Hepatocyte (in vitro differentiated cells): ENCODE results near the gene TMEM86B.

ENCODE experiments used
- EZH2 ChIP-seq: fragments of 200-600 bp; sonication (generic); IDR thresholded peaks from 2 replicates; pipeline ENCODE4 v1.6.1; 2016; ENCODE audit warnings: antibody characterized with exemption, mild to moderate bottlenecking, borderline replicate concordance
- TF ChIP-seq, protein P1 (sequence below): fragments of 200-600 bp; sonication (generic); IDR thresholded peaks from 2 replicates; pipeline ENCODE4 v1.5.1; 2016; ENCODE audit warnings: antibody characterized with exemption, mild to moderate bottlenecking; ENCODE audit not compliant: poor library complexity

- TF ChIP-seq, protein P1, sequence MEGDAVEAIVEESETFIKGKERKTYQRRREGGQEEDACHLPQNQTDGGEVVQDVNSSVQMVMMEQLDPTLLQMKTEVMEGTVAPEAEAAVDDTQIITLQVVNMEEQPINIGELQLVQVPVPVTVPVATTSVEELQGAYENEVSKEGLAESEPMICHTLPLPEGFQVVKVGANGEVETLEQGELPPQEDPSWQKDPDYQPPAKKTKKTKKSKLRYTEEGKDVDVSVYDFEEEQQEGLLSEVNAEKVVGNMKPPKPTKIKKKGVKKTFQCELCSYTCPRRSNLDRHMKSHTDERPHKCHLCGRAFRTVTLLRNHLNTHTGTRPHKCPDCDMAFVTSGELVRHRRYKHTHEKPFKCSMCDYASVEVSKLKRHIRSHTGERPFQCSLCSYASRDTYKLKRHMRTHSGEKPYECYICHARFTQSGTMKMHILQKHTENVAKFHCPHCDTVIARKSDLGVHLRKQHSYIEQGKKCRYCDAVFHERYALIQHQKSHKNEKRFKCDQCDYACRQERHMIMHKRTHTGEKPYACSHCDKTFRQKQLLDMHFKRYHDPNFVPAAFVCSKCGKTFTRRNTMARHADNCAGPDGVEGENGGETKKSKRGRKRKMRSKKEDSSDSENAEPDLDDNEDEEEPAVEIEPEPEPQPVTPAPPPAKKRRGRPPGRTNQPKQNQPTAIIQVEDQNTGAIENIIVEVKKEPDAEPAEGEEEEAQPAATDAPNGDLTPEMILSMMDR, result no peak
- no peak for TF ChIP-seq EZH2
Observed at GRCh38 chr19:55228403-55229031, at the start of gene TMEM86B.
